HL-60 (cell line): ENCODE data around the gene RASAL1.
"Not testable (repeated sequence)": the region's sequence is repeated elsewhere in the genome, so short reads cannot be mapped to it uniquely, and the experiment has no call there.

Experiments used
- DNase-seq, 2 experiments: peaks; one replicate each; pipeline ENCODE4 v3.0.0-alpha.2; 2010 to 2020; ENCODE audit warnings: low read depth in 1 of 2, low spot score in 1 of 2
- H3K27ac ChIP-seq: fragments of 250-450 bp; sonication (Bioruptor Pico); replicated peaks from 2 replicates; pipeline ENCODE4 v1.5.1; 2020; ENCODE audit warnings: mild to moderate bottlenecking, moderate library complexity
- H3K27me3 ChIP-seq: fragments of 250-450 bp; sonication (Bioruptor Pico); 2 replicates; pipeline ENCODE4 v1.5.1; 2021; ENCODE audit warnings: mild to moderate bottlenecking, moderate library complexity; ENCODE audit not compliant: insufficient read depth, poor library complexity, severe bottlenecking
- H3K4me3 ChIP-seq: replicated peaks from 2 replicates; pipeline ENCODE4 v1.5.1; 2011; ENCODE audit warnings: mild to moderate bottlenecking, control low read depth, low read length; ENCODE audit not compliant: insufficient read depth
- GABPA ChIP-seq: IDR thresholded peaks from 2 replicates; pipeline ENCODE4 v1.6.1; 2012; ENCODE audit warnings: low read depth
- POLR2AphosphoS5 ChIP-seq: IDR thresholded peaks from 2 replicates; pipeline ENCODE4 v1.6.1; 2012; ENCODE audit warnings: low read depth
- REST ChIP-seq: IDR thresholded peaks from 2 replicates; pipeline ENCODE4 v1.6.1; 2012; ENCODE audit warnings: low read depth; ENCODE audit not compliant: insufficient replicate concordance
- SPI1 ChIP-seq: IDR thresholded peaks from 2 replicates; pipeline ENCODE4 v1.6.1; 2012; ENCODE audit warnings: low read depth, mild to moderate bottlenecking, borderline replicate concordance
- TF ChIP-seq, protein P1 (sequence below): IDR thresholded peaks from one replicate; pipeline ENCODE4 v1.5.1; 2011; ENCODE audit warnings: low read length, control low read depth, inconsistent platforms; ENCODE audit not compliant: insufficient read depth

Gene RASAL1

DNA sequence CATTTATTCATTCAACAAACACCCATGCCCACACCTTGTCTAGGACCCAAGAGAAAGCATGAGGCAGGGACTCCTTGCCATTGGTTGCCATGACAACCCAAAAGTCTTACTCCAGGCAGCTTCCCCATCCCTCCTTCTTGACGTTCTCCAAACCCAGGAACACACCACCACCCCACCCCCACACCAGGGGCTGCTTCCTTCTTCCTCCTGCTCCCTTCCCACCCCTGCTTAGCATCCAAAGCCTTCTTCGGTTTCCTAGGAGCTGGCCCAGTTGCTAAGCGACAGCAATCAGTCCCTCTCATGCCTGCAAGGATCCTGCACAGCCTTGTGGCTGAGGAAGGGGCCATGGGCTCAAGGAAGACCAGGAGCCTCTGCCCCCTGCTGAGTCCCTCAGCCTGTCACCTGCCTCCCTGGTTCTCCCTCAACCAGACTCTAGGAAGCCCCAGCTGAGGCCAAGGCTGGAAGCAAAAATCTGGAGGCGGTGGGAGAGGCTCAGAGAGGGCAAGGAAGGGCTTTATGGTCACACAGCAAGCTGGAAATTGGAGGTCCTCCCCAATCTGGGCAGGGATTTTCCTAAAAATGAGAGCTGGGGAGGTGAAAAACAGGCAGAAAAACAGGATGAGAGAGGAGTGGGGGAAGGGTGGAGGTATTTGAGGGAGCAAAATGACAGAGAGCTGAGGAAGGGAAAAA is 15.4 kb downstream of the RASAL1 start:
- no peak for TF ChIP-seq POLR2AphosphoS5
- no peak for TF ChIP-seq GABPA
- TF ChIP-seq, protein P1, sequence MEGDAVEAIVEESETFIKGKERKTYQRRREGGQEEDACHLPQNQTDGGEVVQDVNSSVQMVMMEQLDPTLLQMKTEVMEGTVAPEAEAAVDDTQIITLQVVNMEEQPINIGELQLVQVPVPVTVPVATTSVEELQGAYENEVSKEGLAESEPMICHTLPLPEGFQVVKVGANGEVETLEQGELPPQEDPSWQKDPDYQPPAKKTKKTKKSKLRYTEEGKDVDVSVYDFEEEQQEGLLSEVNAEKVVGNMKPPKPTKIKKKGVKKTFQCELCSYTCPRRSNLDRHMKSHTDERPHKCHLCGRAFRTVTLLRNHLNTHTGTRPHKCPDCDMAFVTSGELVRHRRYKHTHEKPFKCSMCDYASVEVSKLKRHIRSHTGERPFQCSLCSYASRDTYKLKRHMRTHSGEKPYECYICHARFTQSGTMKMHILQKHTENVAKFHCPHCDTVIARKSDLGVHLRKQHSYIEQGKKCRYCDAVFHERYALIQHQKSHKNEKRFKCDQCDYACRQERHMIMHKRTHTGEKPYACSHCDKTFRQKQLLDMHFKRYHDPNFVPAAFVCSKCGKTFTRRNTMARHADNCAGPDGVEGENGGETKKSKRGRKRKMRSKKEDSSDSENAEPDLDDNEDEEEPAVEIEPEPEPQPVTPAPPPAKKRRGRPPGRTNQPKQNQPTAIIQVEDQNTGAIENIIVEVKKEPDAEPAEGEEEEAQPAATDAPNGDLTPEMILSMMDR: no peak
- no peak for TF ChIP-seq SPI1
- no peak for TF ChIP-seq REST
- no peak overlapping the region for H3K27ac ChIP-seq
- no peaks in the 10 kb centered on the region for H3K27me3 ChIP-seq
- H3K4me3 ChIP-seq: no peak overlapping the region
- peak in 1 of 2 experiments; percentile 50 for DNase-seq

DNA sequence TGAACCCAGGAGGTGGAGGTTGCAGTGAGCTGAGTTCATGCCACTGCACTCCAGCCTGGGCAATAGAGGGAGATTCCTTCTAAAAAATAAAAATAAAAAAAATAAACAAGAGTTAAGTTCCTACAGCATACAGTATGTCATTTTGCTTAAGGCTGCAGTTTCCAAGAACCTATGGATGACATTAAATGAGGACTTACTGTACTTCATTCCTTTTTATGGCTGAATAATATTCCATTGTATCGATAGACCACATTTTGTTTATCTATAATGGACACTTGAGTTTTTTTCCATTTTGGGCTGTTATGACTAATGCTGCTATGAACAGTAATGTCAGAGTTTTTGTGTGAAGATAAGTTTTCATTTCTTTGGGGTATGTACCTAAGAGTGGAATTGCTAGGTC is 17.4 kb downstream of the RASAL1 start:
- Histone ChIP-seq H3K4me3 (no peak overlapping the region), H3K27ac (no peak overlapping the region), H3K27me3 (no peaks in the 10 kb centered on the region)
- no peak for TF ChIP-seq GABPA
- DNase-seq: no peak

DNA sequence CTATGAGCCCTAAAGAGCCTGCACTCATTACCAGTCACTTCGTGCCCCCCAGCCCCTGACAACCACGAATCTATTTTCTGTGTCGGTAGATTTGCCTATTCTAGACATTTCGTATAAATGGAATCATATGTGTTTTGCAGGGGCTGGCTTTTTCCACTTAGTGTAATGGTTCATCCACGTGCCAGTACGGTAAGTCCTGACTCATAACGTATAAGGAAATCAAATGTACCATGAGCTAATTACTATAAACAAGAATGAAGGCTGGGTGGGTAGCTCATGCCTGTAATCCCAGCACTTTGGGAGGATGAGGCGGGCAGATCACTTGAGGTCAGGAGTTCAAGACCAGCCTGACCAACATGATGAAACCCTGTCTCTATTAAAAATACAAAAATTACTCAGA is 17.9 kb downstream of the RASAL1 start:
- not testable (repeated sequence) for DNase-seq, H3K27ac ChIP-seq, H3K27me3 ChIP-seq, H3K4me3 ChIP-seq

DNA sequence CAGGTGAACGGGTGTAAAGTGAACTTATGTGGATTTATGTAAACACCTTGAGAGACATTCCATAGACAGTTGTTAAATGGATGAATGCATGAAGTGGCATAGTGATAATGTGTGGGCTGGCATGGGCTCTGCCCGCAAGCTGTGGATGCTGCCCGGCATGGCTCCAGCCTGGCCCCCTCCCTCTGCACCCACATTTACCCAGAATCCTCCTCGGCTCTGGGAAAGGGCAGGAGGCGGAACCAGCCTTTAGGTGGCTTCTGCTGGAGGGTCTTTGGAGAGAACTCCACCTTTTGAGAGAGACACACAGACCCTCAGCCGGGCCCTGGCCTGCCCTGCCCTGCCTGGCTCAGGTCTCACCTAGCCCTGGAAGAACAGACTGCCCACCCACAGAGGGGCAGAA is 18.7 kb downstream of the RASAL1 start:
- DNase-seq: no peak
- Histone ChIP-seq H3K27ac (no peak overlapping the region), H3K27me3 (no peaks in the 10 kb centered on the region), H3K4me3 (no peak overlapping the region)
- TF ChIP-seq GABPA (no peak), REST (no peak), SPI1 (no peak), POLR2AphosphoS5 (no peak)
- TF ChIP-seq, protein P1: no peak

DNA sequence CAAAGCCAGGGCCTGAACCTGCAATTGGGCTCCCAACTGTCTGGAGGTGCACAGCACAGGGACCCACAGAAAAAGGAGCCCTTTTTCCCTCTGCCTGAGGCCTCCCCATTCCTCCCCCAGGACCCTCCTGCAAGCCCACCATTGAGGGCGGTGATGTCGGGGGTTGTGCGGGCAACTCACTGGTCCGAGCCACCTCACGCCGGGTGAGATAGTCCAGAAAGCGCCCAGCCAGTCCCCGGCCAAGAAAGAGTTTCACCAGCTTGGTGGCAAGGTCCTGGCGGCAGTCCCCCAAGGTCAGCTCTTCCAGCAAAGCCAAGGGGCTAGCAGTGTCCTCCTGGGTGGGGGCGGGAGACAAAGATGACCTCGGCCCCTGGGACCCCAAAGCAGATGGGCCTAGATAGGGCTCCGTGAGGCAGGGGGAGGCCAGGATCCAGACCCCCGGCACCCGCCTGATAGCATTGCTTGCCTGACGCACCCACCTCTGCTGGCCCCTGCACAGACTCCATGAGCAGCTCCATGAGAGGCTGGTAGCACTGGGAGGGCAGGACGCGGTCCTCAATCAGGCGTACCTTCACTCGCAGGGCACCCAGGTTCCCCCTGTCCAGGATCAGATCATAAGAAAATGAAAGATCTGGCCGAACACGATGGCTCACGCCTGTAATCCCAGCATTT is 20.0 kb downstream of the RASAL1 start:
- TF ChIP-seq POLR2AphosphoS5 (no peak), REST (no peak)
- DNase-seq: no peak
- H3K27me3 ChIP-seq: no peaks in the 10 kb centered on the region

More for the DNA sequence above, 20.0 kb downstream of the RASAL1 start:
- Histone ChIP-seq H3K27ac (no peak overlapping the region), H3K4me3 (no peak overlapping the region)
